ENCODE measurements around the gene DDIAS.

DNA sequence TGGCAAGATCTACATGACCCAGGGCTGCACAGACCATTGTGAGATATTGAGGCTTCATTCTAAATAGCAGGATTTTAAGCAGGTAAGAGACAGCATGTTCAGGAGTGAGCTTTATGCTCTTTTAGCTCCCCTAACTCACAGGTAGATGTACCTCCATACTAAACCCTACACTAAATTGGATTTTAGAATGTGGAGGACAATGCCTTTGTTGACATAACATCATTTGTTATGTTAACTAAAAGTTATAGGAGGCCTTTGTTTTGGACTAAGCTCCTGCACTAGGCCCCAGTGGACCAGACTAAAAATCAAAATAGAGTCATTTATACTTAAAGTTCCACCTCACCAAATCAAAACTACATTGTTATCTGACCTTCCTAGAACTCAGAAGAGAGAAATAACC lies 6.8 kb downstream of the DDIAS start:
- TF ChIP-seq, protein P1, sequence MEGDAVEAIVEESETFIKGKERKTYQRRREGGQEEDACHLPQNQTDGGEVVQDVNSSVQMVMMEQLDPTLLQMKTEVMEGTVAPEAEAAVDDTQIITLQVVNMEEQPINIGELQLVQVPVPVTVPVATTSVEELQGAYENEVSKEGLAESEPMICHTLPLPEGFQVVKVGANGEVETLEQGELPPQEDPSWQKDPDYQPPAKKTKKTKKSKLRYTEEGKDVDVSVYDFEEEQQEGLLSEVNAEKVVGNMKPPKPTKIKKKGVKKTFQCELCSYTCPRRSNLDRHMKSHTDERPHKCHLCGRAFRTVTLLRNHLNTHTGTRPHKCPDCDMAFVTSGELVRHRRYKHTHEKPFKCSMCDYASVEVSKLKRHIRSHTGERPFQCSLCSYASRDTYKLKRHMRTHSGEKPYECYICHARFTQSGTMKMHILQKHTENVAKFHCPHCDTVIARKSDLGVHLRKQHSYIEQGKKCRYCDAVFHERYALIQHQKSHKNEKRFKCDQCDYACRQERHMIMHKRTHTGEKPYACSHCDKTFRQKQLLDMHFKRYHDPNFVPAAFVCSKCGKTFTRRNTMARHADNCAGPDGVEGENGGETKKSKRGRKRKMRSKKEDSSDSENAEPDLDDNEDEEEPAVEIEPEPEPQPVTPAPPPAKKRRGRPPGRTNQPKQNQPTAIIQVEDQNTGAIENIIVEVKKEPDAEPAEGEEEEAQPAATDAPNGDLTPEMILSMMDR (IDR thresholded peaks at IDR 0.05; ENCODE audit: extremely low read depth in 1 of 2, insufficient read depth in 1 of 2, low read depth in 1 of 2, low read length in 2 of 2), result no peak
- TF ChIP-seq POLR2AphosphoS5 (IDR thresholded peaks at IDR 0.05; ENCODE audit: insufficient read depth, low read depth, low read length) (no peak), GATA2 (IDR thresholded peaks at IDR 0.05; ENCODE audit: insufficient read depth, insufficient read length, low read depth, low read length) (no peak), EZH2 (IDR thresholded peaks at IDR 0.05; ENCODE audit: borderline replicate concordance, low read depth, low read length, severe bottlenecking) (no peak), FOS (IDR thresholded peaks at IDR 0.05; ENCODE audit: borderline replicate concordance, insufficient read depth, low read length) (no peak), MYC (IDR thresholded peaks at IDR 0.05; ENCODE audit: low read depth, low read length) (no peak), POLR2A (IDR thresholded peaks at IDR 0.05; ENCODE audit: low read depth, low read length) (no peak), JUN (IDR thresholded peaks at IDR 0.05; ENCODE audit: borderline replicate concordance, insufficient read depth, insufficient read length, low read depth) (no peak)
- TF ChIP-seq, protein P2, sequence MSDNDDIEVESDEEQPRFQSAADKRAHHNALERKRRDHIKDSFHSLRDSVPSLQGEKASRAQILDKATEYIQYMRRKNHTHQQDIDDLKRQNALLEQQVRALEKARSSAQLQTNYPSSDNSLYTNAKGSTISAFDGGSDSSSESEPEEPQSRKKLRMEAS (IDR thresholded peaks at IDR 0.05; ENCODE audit: insufficient read depth, insufficient read length), result no peak
